Stomach (tissue), 9 donors: ENCODE results near the gene FGD6. TPM values are rescaled to one million over a fixed set of nuclear protein-coding genes. Genes with fewer than 3 reads are reported as not detected.

Experiments
- DNase-seq, 2 donors: peaks; one replicate each; pipeline versions ENCODE4 v3.0.0 to v3.0.0-alpha.2; 2013 to 2019
- H3K27ac ChIP-seq, 5 donors: fragments of 200-600 bp in 4 of 5; sonication (generic) in 4 of 5; one replicate each; pipeline ENCODE4 v1.5.1; 2013 to 2019; ENCODE audit warnings: mild to moderate bottlenecking in 1 of 5, moderate library complexity in 1 of 5
- H3K27me3 ChIP-seq, 3 donors: fragments of 200-600 bp; sonication (generic); one replicate each; pipeline ENCODE4 v1.5.1; 2017 to 2019; ENCODE audit warnings: mixed run types in 1 of 3
- H3K36me3 ChIP-seq, 4 donors: fragments of 200-600 bp; sonication (generic); 1 replicate in 3 of 4; 2 replicates in 1 of 4; pipeline ENCODE4 v1.5.1; 2016 to 2019
- H3K4me1 ChIP-seq, 4 donors: fragments of 200-600 bp; sonication (generic); one replicate each; pipeline ENCODE4 v1.5.1; 2016 to 2019
- H3K4me3 ChIP-seq, 4 donors: fragments of 200-600 bp; sonication (generic) in 3 of 4; one replicate each; pipeline ENCODE4 v1.5.1; 2016 to 2019; ENCODE audit warnings: mild to moderate bottlenecking in 1 of 4
- H3K9me3 ChIP-seq, 4 donors: fragments of 200-600 bp; sonication (generic); one replicate each; pipeline ENCODE4 v1.5.1; 2016 to 2019
- CTCF ChIP-seq, 7 experiments: fragments of 450-650 bp in 4 of 7; fragments of 200-600 bp in 3 of 7; sonication (generic) in 3 of 7; IDR thresholded peaks; one replicate each; pipeline ENCODE4 v1.5.1; 2016 to 2019; ENCODE audit warnings: antibody characterized with exemption in 7 of 7, control low read depth in 2 of 7, mild to moderate bottlenecking in 1 of 7
- EP300 ChIP-seq: sonication (generic); formaldehyde crosslinking; IDR thresholded peaks from one replicate; pipeline ENCODE4 v1.6.1; 2017; ENCODE audit warnings: antibody characterized with exemption
- POLR2A ChIP-seq, 4 donors: fragments of 450-650 bp; IDR thresholded peaks; one replicate each; pipeline ENCODE4 v1.6.1; 2016; ENCODE audit warnings: antibody characterized with exemption in 4 of 4, control low read depth in 2 of 4, mild to moderate bottlenecking in 1 of 4, moderate library complexity in 1 of 4
- POLR2AphosphoS5 ChIP-seq, 3 donors: sonication (generic); formaldehyde crosslinking; IDR thresholded peaks; one replicate each; pipeline ENCODE4 v1.6.1; 2016; ENCODE audit warnings: antibody characterized with exemption in 3 of 3
- WGBS, 5 donors: extraction: QIAGEN DNeasy Blood & Tissue Kit in 3 of 5; methylation state at CpG; one replicate each; pipeline versions ENCODE4 v1.1.5 to v1.1.7; 2013 to 2018; 5-methylcytosine and 5-hydroxymethylcytosine counted together
- intact Hi-C: fragments of 100-400 bp; cut with DNase I; formaldehyde crosslinking; loops from one replicate; pipeline ENCODE4 v1.15.1; 2023; ENCODE audit warnings: low total_unique reads
- polyA plus RNA-seq, 3 donors: library from polyadenylated mRNA; stranded (reverse); fragments of 200-250 nt; gene quantifications; one replicate each; pipeline ENCODE4 v1.2.3, GENCODE V29; 2013
- total RNA-seq, 5 donors: library from RNA; depleted of rRNA; stranded (reverse); fragments of >200 nt; gene quantifications; one replicate each; pipeline versions ENCODE4 v1.1.0 to v1.2.3, GENCODE V29; 2014 to 2016
- donor health status: healthy with polysubstance abuse.
- donor health status: Bipolar disorder and iron deficiency.
- donor health status: healthy.

Gene FGD6
- total and polyA plus RNA-seq, 8 donors: 0.92 to 16.3 (median 5.7) TPM

GRCh38 chr12:95083471-95083870 lies 133.8 kb downstream of the FGD6 start:
- Histone ChIP-seq H3K4me1 (peaks cover 0 to 18% (median 10%) of the 10 kb centered on the region in 4 donors), H3K27me3 (no peaks in the 10 kb centered on the region), H3K9me3 (no peaks in the 10 kb centered on the region), H3K27ac (peak overlapping the region in 3 of 5 donors; percentile 31 to 54 (median 49)), H3K4me3 (no peak overlapping the region), H3K36me3 (no peaks in the 10 kb centered on the region)
- no peak for TF ChIP-seq POLR2AphosphoS5 (IDR thresholded peaks at IDR 0.05)
- no peak for TF ChIP-seq POLR2A (IDR thresholded peaks at IDR 0.05)
- TF ChIP-seq CTCF (IDR thresholded peaks at IDR 0.05): no peak
- TF ChIP-seq EP300: no peak
- intact Hi-C loops: no loop called here
- peak in 1 of 2 donors; percentile 28 for DNase-seq

- Histone ChIP-seq H3K27me3 (no peaks in the 10 kb centered on the region), H3K27ac (no peak overlapping the region), H3K36me3 (no peaks in the 10 kb centered on the region), H3K9me3 (no peaks in the 10 kb centered on the region), H3K4me3 (no peak overlapping the region), H3K4me1 (peaks cover 8 to 17% (median 9%) of the 10 kb centered on the region in 4 donors)
- intact Hi-C loops: no loop called here
- 79 to 90% (median 86%) methylated on average over 4 of the region's 4 CpGs for WGBS, 5 donors
- no peak for TF ChIP-seq POLR2A (IDR thresholded peaks at IDR 0.05)
- TF ChIP-seq CTCF (IDR thresholded peaks at IDR 0.05): no peak
- no peak for TF ChIP-seq POLR2AphosphoS5 (IDR thresholded peaks at IDR 0.05)
- TF ChIP-seq EP300: no peak
- DNase-seq: no peak
Observed at GRCh38 chr12:95077341-95077740, 139.9 kb downstream of the FGD6 start.

- Histone ChIP-seq H3K9me3 (no peaks in the 10 kb centered on the region), H3K36me3 (no peaks in the 10 kb centered on the region), H3K4me3 (no peak overlapping the region), H3K4me1 (peaks cover 12 to 29% (median 22%) of the 10 kb centered on the region in 4 donors), H3K27me3 (no peaks in the 10 kb centered on the region), H3K27ac (peak overlapping the region in 1 of 5 donors; percentile 35)
- TF ChIP-seq EP300 (no peak), CTCF (IDR thresholded peaks at IDR 0.05) (no peak)
- peak in 1 of 2 donors; percentile 12 for DNase-seq
- 51 to 67% (median 53%) methylated on average over 5 of the region's 5 CpGs for WGBS, 5 donors
- intact Hi-C loops: no loop called here
Observed at GRCh38 chr12:95074766-95075165, 142.5 kb downstream of the FGD6 start.

GRCh38 chr12:95073698-95074520 lies 143.4 kb downstream of the FGD6 start:
- H3K36me3 ChIP-seq: no peaks in the 10 kb centered on the region
- peak overlapping the region; percentile 78 to 100 (median 95) for H3K4me3 ChIP-seq
- peak overlapping the region in 4 of 5 donors; percentile 88 to 93 (median 90) for H3K27ac ChIP-seq
- no peaks in the 10 kb centered on the region for H3K9me3 ChIP-seq
- peak in 1 of 2 donors; percentile 5 for DNase-seq
- intact Hi-C loops: no loop called here
- H3K27me3 ChIP-seq: no peaks in the 10 kb centered on the region
- peaks cover 12 to 29% (median 24%) of the 10 kb centered on the region in 4 donors for H3K4me1 ChIP-seq
- TF ChIP-seq CTCF (IDR thresholded peaks at IDR 0.05): peak in 3 of 7 experiments; percentile 55 to 76 (median 74)
- TF ChIP-seq POLR2AphosphoS5 (IDR thresholded peaks at IDR 0.05): no peak
- 59 to 62% (median 62%) methylated on average over 23 of the region's 23 CpGs for WGBS, 5 donors
